OCI-LY3 (cell line): ENCODE measurements around the gene INPP5A.

ENCODE experiments used
- CTCF ChIP-seq: fragments of 200-600, 300-600 bp; sonication (generic); IDR thresholded peaks from 2 replicates; pipeline ENCODE4 v1.5.1; 2014; ENCODE audit warnings: antibody characterized with exemption, low read length, low read depth
- EZH2phosphoT487 ChIP-seq: fragments of 200-600 bp; shearing (Covaris generic); IDR thresholded peaks from 2 replicates; pipeline ENCODE4 v1.6.1; 2018; ENCODE audit warnings: antibody characterized with exemption, mixed run types, low read depth

GRCh38 chr10:132762267-132762666 is 224.7 kb downstream of the INPP5A start:
- no peak for TF ChIP-seq CTCF
- no peak for TF ChIP-seq EZH2phosphoT487
